Peyer's patch (tissue), 4 donors: ENCODE results near the gene DENND4B. TPM values are rescaled to one million over a fixed set of nuclear protein-coding genes. Genes with fewer than 3 reads are reported as not detected.
"Not testable (repeated sequence)": the region's sequence is repeated elsewhere in the genome, so short reads cannot be mapped to it uniquely, and the experiment has no call there.

Source experiments
- DNase-seq, 3 donors: peaks; one replicate each; pipeline ENCODE4 v3.0.0-alpha.2; 2017 to 2019
- H3K27ac ChIP-seq, 4 donors: fragments of 200-600 bp; sonication (generic); one replicate each; pipeline ENCODE4 v1.5.1; 2016 to 2019
- H3K27me3 ChIP-seq, 2 donors: fragments of 200-600 bp; sonication (generic); one replicate each; pipeline ENCODE4 v1.5.1; 2019
- H3K36me3 ChIP-seq, 3 donors: fragments of 200-600 bp; sonication (generic); one replicate each; pipeline ENCODE4 v1.5.1; 2016 to 2019
- H3K4me1 ChIP-seq, 4 donors: fragments of 200-600 bp; sonication (generic); one replicate each; pipeline ENCODE4 v1.5.1; 2016 to 2019
- H3K4me3 ChIP-seq, 4 donors: fragments of 200-600 bp; sonication (generic); 1 replicate in 3 of 4; 2 replicates in 1 of 4; pipeline ENCODE4 v1.5.1; 2016 to 2019; ENCODE audit warnings: mild to moderate bottlenecking in 1 of 4
- H3K9me3 ChIP-seq, 4 donors: fragments of 200-600 bp; sonication (generic); one replicate each; pipeline ENCODE4 v1.5.1; 2016 to 2019; ENCODE audit warnings: mild to moderate bottlenecking in 1 of 4
- CTCF ChIP-seq, 6 experiments: fragments of 450-650 bp in 4 of 6; fragments of 200-600 bp in 2 of 6; sonication (generic) in 1 of 6; IDR thresholded peaks; one replicate each; pipeline ENCODE4 v1.5.1; 2017 to 2019; ENCODE audit warnings: antibody characterized with exemption in 6 of 6, mild to moderate bottlenecking in 3 of 6, moderate library complexity in 1 of 6
- POLR2A ChIP-seq, 2 donors: fragments of 450-650 bp; IDR thresholded peaks; one replicate each; pipeline ENCODE4 v1.5.1; 2017; ENCODE audit warnings: antibody characterized with exemption in 2 of 2, mild to moderate bottlenecking in 2 of 2, moderate library complexity in 2 of 2
- total RNA-seq, 4 donors: library from RNA; depleted of rRNA; stranded (reverse); fragments of >200 nt; gene quantifications; one replicate each; pipeline ENCODE4 v1.1.0, GENCODE V29; 2016

Gene DENND4B
- total RNA-seq, 4 donors from 2014 or later = 48.2 to 130 (median 91.6) TPM

GRCh38 chr1:153984123-153984894 is 37.8 kb upstream of the DENND4B start:
- Histone ChIP-seq H3K9me3 (no peaks in the 10 kb centered on the region), H3K36me3 (no peaks in the 10 kb centered on the region), H3K4me3 (no peak overlapping the region), H3K4me1 (peaks cover 0 to 20% (median 2%) of the 10 kb centered on the region in 4 donors), H3K27ac (peak overlapping the region in 3 of 4 donors; percentile 72 to 80 (median 75)), H3K27me3 (no peaks in the 10 kb centered on the region)
- TF ChIP-seq POLR2A (IDR thresholded peaks at IDR 0.05) (no peak), CTCF (IDR thresholded peaks at IDR 0.05) (no peak)
- DNase-seq = no peak

- not testable (repeated sequence) for H3K36me3 ChIP-seq, H3K9me3 ChIP-seq, DNase-seq, H3K27ac ChIP-seq, H3K4me3 ChIP-seq, H3K27me3 ChIP-seq
- H3K4me1 ChIP-seq = peaks cover 0 to 24% (median 2%) of the 10 kb centered on the region in 4 donors
These were observed 35.2 kb upstream of the DENND4B start for GRCh38 chr1:153981735-153982134.

GRCh38 chr1:153979091-153979490 is 32.6 kb upstream of the DENND4B start:
- not testable (repeated sequence) for H3K27ac ChIP-seq, H3K4me3 ChIP-seq, H3K9me3 ChIP-seq, DNase-seq, H3K27me3 ChIP-seq
- Histone ChIP-seq H3K36me3 (peaks cover 0 to 10% (median 0%) of the 10 kb centered on the region in 3 donors), H3K4me1 (peaks cover 0 to 19% (median 6%) of the 10 kb centered on the region in 4 donors)

GRCh38 chr1:153978274-153978909 is 31.9 kb upstream of the DENND4B start:
- H3K27me3 ChIP-seq = no peaks in the 10 kb centered on the region
- H3K9me3 ChIP-seq = no peaks in the 10 kb centered on the region
- no peak for TF ChIP-seq CTCF (IDR thresholded peaks at IDR 0.05)
- TF ChIP-seq POLR2A (IDR thresholded peaks at IDR 0.05) = no peak
- H3K4me1 ChIP-seq = peaks cover 0 to 19% (median 6%) of the 10 kb centered on the region in 4 donors
- H3K4me3 ChIP-seq = peak overlapping the region; percentile 90 to 97 (median 92)
- peaks cover 0 to 12% (median 0%) of the 10 kb centered on the region in 3 donors for H3K36me3 ChIP-seq
- peak overlapping the region; percentile 89 to 96 (median 92) for H3K27ac ChIP-seq
- DNase-seq = no peak

- H3K27ac ChIP-seq = peak within 1 kb of the TSS; percentile 89 to 96 (median 92)
- DNase-seq = peak; percentile 91 to 96 (median 95)
- peaks cover 0 to 12% (median 0%) of the 10 kb centered on the region in 3 donors for H3K36me3 ChIP-seq
- H3K27me3 ChIP-seq = no peaks in the 10 kb centered on the region
- no peaks in the 10 kb centered on the region for H3K9me3 ChIP-seq
- H3K4me3 ChIP-seq = peak within 1 kb of the TSS; percentile 90 to 97 (median 92)
- H3K4me1 ChIP-seq = peaks cover 0 to 19% (median 6%) of the 10 kb centered on the region in 4 donors
- TF ChIP-seq POLR2A (IDR thresholded peaks at IDR 0.05) (peak; percentile 87 to 91), CTCF (IDR thresholded peaks at IDR 0.05) (peak in 1 of 6 experiments; percentile 18)
These were observed 31.0 kb upstream of the DENND4B start, which contains the start of gene JTB for GRCh38 chr1:153977250-153978240. TSS of gene JTB (minus strand) at chr1:153977674. CDS start at chr1:153977252, 422 bp downstream.

GRCh38 chr1:153976819-153977249 is 30.3 kb upstream of the DENND4B start:
- H3K9me3 ChIP-seq = no peaks in the 10 kb centered on the region
- no peaks in the 10 kb centered on the region for H3K27me3 ChIP-seq
- peak overlapping the region; percentile 90 to 97 (median 92) for H3K4me3 ChIP-seq
- no peak for TF ChIP-seq CTCF (IDR thresholded peaks at IDR 0.05)
- TF ChIP-seq POLR2A (IDR thresholded peaks at IDR 0.05) = no peak
- H3K36me3 ChIP-seq = peaks cover 0 to 12% (median 0%) of the 10 kb centered on the region in 3 donors
- DNase-seq = no peak
- H3K27ac ChIP-seq = peak overlapping the region; percentile 89 to 96 (median 92)
- H3K4me1 ChIP-seq = peaks cover 0 to 19% (median 6%) of the 10 kb centered on the region in 4 donors
